H1 (cell line): ENCODE data around the gene ABITRAM. TPM values are rescaled to one million over a fixed set of nuclear protein-coding genes. Genes with fewer than 3 reads are reported as not detected.

Experiments used
- CTCF ChIA-PET: fragments of 300-600 bp; sonication (Branson Sonifier 250); formaldehyde crosslinking; loops from one replicate; lab custom pipeline; 2021; ENCODE audit not compliant: partially characterized antibody; lab: Charles Lee
- POLR2A ChIA-PET: fragments of 300-600 bp; sonication (Branson Sonifier 250); formaldehyde crosslinking; loops from one replicate; lab custom pipeline; 2021; ENCODE audit warnings: inconsistent platforms; ENCODE audit not compliant: partially characterized antibody; lab: Charles Lee
- DNase-seq, 2 experiments: peaks; one replicate each; pipeline versions ENCODE4 v3.0.0 to v3.0.0-alpha.2; 2010 to 2022; ENCODE audit warnings: low spot score in 2 of 2, low read depth in 1 of 2, mixed read lengths in 1 of 2
- FAIRE-seq: peaks from 2 replicates; lab custom pipeline; 2011; peaks lifted over from hg19 to GRCh38; lab: Jason Lieb, UNC
- H2AFZ ChIP-seq: 2 replicates; pipeline ENCODE4 v1.8.1; 2012; ENCODE audit warnings: low read length, inconsistent platforms
- H2AK5ac ChIP-seq: 2 replicates; pipeline ENCODE4 v1.6.1; 2013; ENCODE audit warnings: low read depth, low read length
- H2BK120ac ChIP-seq: replicated peaks from 2 replicates; pipeline ENCODE3; 2013; ENCODE audit warnings: low read depth, low read length, inconsistent platforms
- H2BK12ac ChIP-seq: 2 replicates; pipeline ENCODE4 v1.6.1; 2013; ENCODE audit warnings: low read depth, low read length
- H2BK15ac ChIP-seq: 2 replicates; pipeline ENCODE4 v1.6.1; 2013; ENCODE audit warnings: low read length
- H2BK20ac ChIP-seq: 2 replicates; pipeline ENCODE4 v1.6.1; 2013; ENCODE audit warnings: low read length
- H2BK5ac ChIP-seq: 2 replicates; pipeline ENCODE4 v1.6.1; 2013; ENCODE audit warnings: low read depth, low read length
- H3K14ac ChIP-seq: 2 replicates; pipeline ENCODE4 v1.6.1; 2013; ENCODE audit warnings: inconsistent platforms; ENCODE audit not compliant: insufficient read length
- H3K18ac ChIP-seq: 2 replicates; pipeline ENCODE4 v1.6.1; 2013; ENCODE audit warnings: low read length; ENCODE audit errors: extremely low read depth
- H3K23ac ChIP-seq: 2 replicates; pipeline ENCODE4 v1.6.1; 2013; ENCODE audit warnings: inconsistent platforms; ENCODE audit not compliant: insufficient read length
- H3K23me2 ChIP-seq: 2 replicates; pipeline ENCODE4 v1.6.1; 2013; ENCODE audit warnings: low read depth, low read length
- H3K27ac ChIP-seq: 2 replicates; pipeline ENCODE4 v1.6.1; 2011; ENCODE audit warnings: low read depth, low read length, inconsistent platforms
- H3K27me3 ChIP-seq, 4 experiments: replicated peaks in 1 of 4; 1 replicate in 1 of 4; 2 replicates in 3 of 4; pipeline versions ENCODE4 v1.6.1 to v1.8.1; 2011 to 2013; ENCODE audit warnings: low read length in 3 of 4, mild to moderate bottlenecking in 3 of 4, inconsistent platforms in 2 of 4, mixed read lengths in 2 of 4, moderate library complexity in 1 of 4; ENCODE audit not compliant: control insufficient read depth in 3 of 4, insufficient read depth in 3 of 4; ENCODE audit errors: extremely low read depth in 1 of 4
- H3K36me3 ChIP-seq, 4 experiments: 2 replicates each; pipeline versions ENCODE4 v1.6.1 to v1.8.1; 2011 to 2013; ENCODE audit warnings: mild to moderate bottlenecking in 4 of 4, low read length in 3 of 4, moderate library complexity in 2 of 4, control low read depth in 1 of 4, inconsistent platforms in 1 of 4; ENCODE audit not compliant: insufficient read depth in 4 of 4, control insufficient read depth in 2 of 4
- H3K4ac ChIP-seq: replicated peaks from 2 replicates; pipeline ENCODE3; 2013; ENCODE audit warnings: low read length, low read depth, mixed read lengths, inconsistent platforms; ENCODE audit not compliant: insufficient read length
- H3K4me1 ChIP-seq, 4 experiments: replicated peaks in 1 of 4; 1 replicate in 1 of 4; 2 replicates in 3 of 4; pipeline versions ENCODE4 v1.6.1 to v1.8.1; 2011 to 2013; ENCODE audit warnings: low read length in 3 of 4, inconsistent platforms in 2 of 4, mixed read lengths in 1 of 4; ENCODE audit not compliant: insufficient read depth in 4 of 4, control insufficient read depth in 3 of 4
- H3K4me2 ChIP-seq, 2 experiments: 2 replicates each; pipeline versions ENCODE4 v1.6.1 to v1.8.1; 2011 to 2013; ENCODE audit warnings: low read depth in 2 of 2, low read length in 2 of 2, control low read depth in 1 of 2, inconsistent platforms in 1 of 2, mild to moderate bottlenecking in 1 of 2; ENCODE audit not compliant: insufficient read depth in 1 of 2
- H3K4me3 ChIP-seq, 4 experiments: fragments of 200-600, 300-600 bp in 1 of 4; sonication (generic), shearing (Covaris generic), sonication (Bioruptor Twin) in 1 of 4; 2 replicates each; pipeline versions ENCODE4 v1.5.1 to v1.8.1; 2011 to 2016; ENCODE audit warnings: low read length in 4 of 4, low read depth in 3 of 4, control low read depth in 2 of 4, inconsistent platforms in 2 of 4, mild to moderate bottlenecking in 2 of 4, mixed read lengths in 1 of 4, moderate library complexity in 1 of 4; ENCODE audit not compliant: insufficient read depth in 2 of 4; ENCODE audit errors: extremely low read depth in 1 of 4
- H3K56ac ChIP-seq: replicated peaks from 2 replicates; pipeline ENCODE3; 2013; ENCODE audit warnings: low read depth, mild to moderate bottlenecking, mixed read lengths, low read length, inconsistent platforms; ENCODE audit not compliant: insufficient read length
- H3K79me1 ChIP-seq: 2 replicates; pipeline ENCODE4 v1.6.1; 2013; ENCODE audit warnings: low read depth, low read length, control low read depth
- H3K79me2 ChIP-seq, 2 experiments: 2 replicates each; pipeline versions ENCODE4 v1.6.1 to v1.8.1; 2012 to 2013; ENCODE audit warnings: low read length in 2 of 2, mild to moderate bottlenecking in 2 of 2, inconsistent platforms in 1 of 2; ENCODE audit not compliant: insufficient read depth in 2 of 2, control insufficient read depth in 1 of 2
- H3K9ac ChIP-seq, 4 experiments: replicated peaks in 1 of 4; 1 replicate in 1 of 4; 2 replicates in 3 of 4; pipeline versions ENCODE4 v1.6.1 to v1.8.1; 2011 to 2013; ENCODE audit warnings: low read depth in 3 of 4, low read length in 3 of 4, control low read depth in 2 of 4, mild to moderate bottlenecking in 2 of 4, moderate library complexity in 2 of 4, inconsistent platforms in 1 of 4; ENCODE audit errors: extremely low read depth in 1 of 4
- H3K9me3 ChIP-seq, 2 experiments: 2 replicates each; pipeline versions ENCODE4 v1.6.1 to v1.8.1; 2012 to 2013; ENCODE audit warnings: mild to moderate bottlenecking in 2 of 2, moderate library complexity in 2 of 2, control low read depth in 1 of 2, inconsistent platforms in 1 of 2, low read depth in 1 of 2, low read length in 1 of 2, mixed read lengths in 1 of 2; ENCODE audit not compliant: insufficient read depth in 2 of 2
- H4K20me1 ChIP-seq, 2 experiments: replicated peaks in 1 of 2; 2 replicates each; pipeline versions ENCODE3 to v1.8.1; 2011 to 2013; ENCODE audit warnings: inconsistent platforms in 2 of 2, low read length in 2 of 2, mild to moderate bottlenecking in 1 of 2; ENCODE audit not compliant: insufficient read depth in 2 of 2, control insufficient read depth in 1 of 2
- H4K5ac ChIP-seq: 2 replicates; pipeline ENCODE4 v1.6.1; 2013; ENCODE audit warnings: low read length, low read depth, mixed read lengths, inconsistent platforms; ENCODE audit not compliant: insufficient read length
- H4K8ac ChIP-seq: 2 replicates; pipeline ENCODE4 v1.8.0; 2013; ENCODE audit warnings: mild to moderate bottlenecking, moderate library complexity, low read length, inconsistent platforms; ENCODE audit not compliant: insufficient read depth; ENCODE audit errors: extremely low read depth
- H4K91ac ChIP-seq: replicated peaks from 2 replicates; pipeline ENCODE3; 2013; ENCODE audit warnings: low read length, mixed read lengths, inconsistent platforms; ENCODE audit not compliant: insufficient read length
- BACH1 ChIP-seq: IDR thresholded peaks from 2 replicates; pipeline ENCODE4 v1.6.1; 2012; ENCODE audit warnings: low read length, improper control_type of control experiment
- CBX5 ChIP-seq: fragments of 300-800, 300-1000 bp; sonication (generic); IDR thresholded peaks from 2 replicates; pipeline ENCODE4 v1.7.1; 2016; ENCODE audit warnings: antibody characterized with exemption, low read length, low read depth
- CTBP2 ChIP-seq: IDR thresholded peaks from 2 replicates; pipeline ENCODE4 v1.7.0; 2011; ENCODE audit warnings: borderline replicate concordance, mild to moderate bottlenecking, moderate library complexity, mixed read lengths, low read length; ENCODE audit not compliant: insufficient read depth, insufficient read length
- EGR1 ChIP-seq: IDR thresholded peaks from 2 replicates; pipeline ENCODE4 v1.6.1; 2011; ENCODE audit warnings: low read depth, low read length, borderline replicate concordance
- GTF2F1 ChIP-seq: IDR thresholded peaks from 2 replicates; pipeline ENCODE4 v1.6.1; 2012; ENCODE audit warnings: low read depth, low read length, improper control_type of control experiment, borderline replicate concordance
- JUN ChIP-seq: IDR thresholded peaks from 2 replicates; pipeline ENCODE4 v1.6.1; 2011; ENCODE audit warnings: low read depth, mild to moderate bottlenecking, improper control_type of control experiment, low read length
- KDM1A ChIP-seq: fragments of 200-600, 300-600 bp; sonication (generic); IDR thresholded peaks from 2 replicates; pipeline ENCODE4 v1.7.1; 2016; ENCODE audit warnings: mild to moderate bottlenecking, low read length, borderline replicate concordance
- MAX ChIP-seq: IDR thresholded peaks from 2 replicates; pipeline ENCODE4 v1.6.1; 2012; ENCODE audit warnings: inconsistent platforms
- PHF8 ChIP-seq: fragments of 200-600 bp; sonication (generic); conservative IDR thresholded peaks from 2 replicates; pipeline ENCODE4 v1.7.1; 2012; ENCODE audit warnings: low read depth, mild to moderate bottlenecking, inconsistent platforms, low read length, moderate library complexity
- POLR2AphosphoS5 ChIP-seq: IDR thresholded peaks from 2 replicates; pipeline ENCODE4 v1.6.1; 2011; ENCODE audit warnings: low read depth, low read length
- SP1 ChIP-seq: IDR thresholded peaks from 2 replicates; pipeline ENCODE4 v1.6.1; 2011; ENCODE audit warnings: low read depth, low read length
- TAF1 ChIP-seq: IDR thresholded peaks from 2 replicates; pipeline ENCODE4 v1.6.1; 2011; ENCODE audit warnings: mild to moderate bottlenecking, low read depth, low read length
- WGBS, 2 experiments: shearing (Covaris generic) in 1 of 2; methylation state at CpG; one replicate each; pipeline versions ENCODE4 v1.1.6 to v1.1.7; 2013 to 2015; ENCODE audit warnings: low lambda C conversion rate in 2 of 2, mixed read lengths in 2 of 2, inconsistent platforms in 1 of 2, low coverage in 1 of 2, missing lambda C conversion rate in 1 of 2; ENCODE audit not compliant: insufficient replicate concordance in 2 of 2, insufficient coverage in 1 of 2, insufficient read length in 1 of 2; ENCODE audit errors: extremely low coverage in 1 of 2, missing lambda C conversion rate in 1 of 2; 5-methylcytosine and 5-hydroxymethylcytosine counted together
- polyA plus RNA-seq, 7 experiments: library from polyadenylated mRNA; depleted of rRNA in 3 of 7; stranded (reverse) in 5 of 7; unstranded in 2 of 7; fragments of >200 nt in 5 of 7; fragments of 200-250 nt in 2 of 7; gene quantifications; 1 replicate in 5 of 7; 2 replicates in 1 of 7; 4 replicates in 1 of 7; pipeline versions ENCODE4 v1.2.1 to v1.2.3, GENCODE V29; 2011 to 2013; ENCODE audit warnings: missing spikeins in 2 of 7, mixed read lengths in 2 of 7
- total RNA-seq: library from RNA; stranded (reverse); fragmentation: NEBNext Ultra II Directional; extraction: Animal tissue kit (Norgen Biotek cat#: 25700); gene quantifications from 2 replicates; pipeline ENCODE4 v1.2.1, GENCODE V29; 2021

ABITRAM gene
- total and polyA plus RNA-seq, 2 of the 8 experiments (the other 6 are each of a cell fraction or from before 2014, with no cell fraction given) = 8.4 to 9.0 TPM

DNA sequence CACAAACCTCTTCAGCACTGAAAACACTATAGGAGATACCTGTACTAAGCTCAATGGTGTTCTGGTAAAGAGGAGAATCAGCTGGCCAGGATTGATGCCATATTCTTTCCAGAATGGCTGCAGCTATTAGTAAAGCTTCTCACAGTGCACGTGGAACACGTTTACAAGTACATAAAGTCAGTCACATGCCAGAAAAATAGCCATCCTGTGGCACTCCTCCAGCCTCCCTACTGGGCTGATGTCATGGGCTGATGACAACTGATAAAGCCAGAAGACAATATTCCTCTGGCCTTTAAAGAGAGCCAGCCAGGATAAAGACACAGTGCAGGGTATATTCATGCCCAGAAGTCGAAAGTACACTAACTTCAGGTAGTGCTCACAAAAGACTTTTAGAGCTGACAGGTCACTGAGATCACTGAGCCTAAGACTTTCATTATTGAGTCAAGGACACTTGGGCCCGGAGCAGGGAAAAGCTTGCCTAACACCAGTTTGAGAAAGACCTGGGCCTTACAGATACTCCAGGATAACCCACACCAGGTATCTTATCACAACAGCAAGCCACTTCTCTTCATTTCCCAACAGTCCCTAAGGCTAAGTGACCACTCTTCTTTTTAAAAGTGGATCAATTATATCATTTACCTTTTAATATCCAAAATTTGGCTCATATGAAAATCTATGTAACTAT lies 29.4 kb downstream of the ABITRAM start:
- H3K9ac ChIP-seq = no peak overlapping the region
- DNase-seq (no peak), FAIRE-seq (no peak)
- CTCF ChIA-PET = interaction anchor here (8.0 kb wide), 1 partner anchor 11 kb away, joined by 40 read pairs; no protein-coding TSS in a partner anchor
- H2BK5ac ChIP-seq = no peak overlapping the region
- peaks cover 0 to 2% of the 10 kb centered on the region in 2 experiments for H4K20me1 ChIP-seq
- H3K27ac ChIP-seq = no peak overlapping the region
- no peaks in the 10 kb centered on the region for H3K23me2 ChIP-seq
- H3K56ac ChIP-seq = no peak overlapping the region
- no peak overlapping the region for H3K4me2 ChIP-seq
- no peak overlapping the region for H2AK5ac ChIP-seq
- TF ChIP-seq MAX (no peak), SP1 (no peak), KDM1A (no peak), CTBP2 (no peak), BACH1 (no peak), POLR2AphosphoS5 (no peak), PHF8 (no peak), EGR1 (no peak), TAF1 (no peak), GTF2F1 (no peak), CBX5 (no peak), JUN (no peak)
- no peak overlapping the region for H2BK15ac ChIP-seq
- no peak overlapping the region for H3K14ac ChIP-seq
- no peak overlapping the region for H2AFZ ChIP-seq
- no peak overlapping the region for H2BK120ac ChIP-seq
- H4K8ac ChIP-seq = no peak overlapping the region
- H3K9me3 ChIP-seq = no peaks in the 10 kb centered on the region
- H3K4ac ChIP-seq = no peak overlapping the region
- H3K27me3 ChIP-seq = no peaks in the 10 kb centered on the region
- no peaks in the 10 kb centered on the region for H3K4me1 ChIP-seq
- H3K18ac ChIP-seq = no peak overlapping the region
- H3K79me1 ChIP-seq = no peaks in the 10 kb centered on the region
- POLR2A ChIA-PET = no interaction called here
- H3K23ac ChIP-seq = no peak overlapping the region
- no peak overlapping the region for H4K91ac ChIP-seq
- no peak overlapping the region for H2BK20ac ChIP-seq
- no peak overlapping the region for H3K4me3 ChIP-seq
- H3K36me3 ChIP-seq = peaks cover 0 to 11% (median 5%) of the 10 kb centered on the region in 4 experiments; a peak in 5 of 8 replicates
- no peaks in the 10 kb centered on the region for H3K79me2 ChIP-seq
- no peak overlapping the region for H4K5ac ChIP-seq
- 91% methylated on average over 4 of the region's 4 CpGs; no CpG with 5 or more reads in 1 of the 2 experiments for WGBS, 2 experiments
- no peak overlapping the region for H2BK12ac ChIP-seq
